ENCODE data around the gene SBF1. TPM values are rescaled to one million over a fixed set of nuclear protein-coding genes. Genes with fewer than 3 reads are reported as not detected.

Gene SBF1
- total and polyA plus RNA-seq, 4 donors = 8.3 to 37.6 (median 16.4) TPM

- Histone ChIP-seq H3K9ac (ENCODE audit: low read depth in 1 of 2, low read length in 2 of 2) (no peak overlapping the region), H3K4me3 (ENCODE audit: low read depth in 1 of 3, low read length in 3 of 3) (no peak overlapping the region), H3K27ac (ENCODE audit: low read depth in 1 of 2, low read length in 2 of 2) (no peak overlapping the region), H3K27me3 (ENCODE audit: control insufficient read depth in 4 of 4, insufficient read depth in 4 of 4, low read length in 3 of 4) (no peaks in the 10 kb centered on the region), H3K36me3 (ENCODE audit: control insufficient read depth in 4 of 4, insufficient read depth in 3 of 4, low read depth in 1 of 4, low read length in 3 of 4) (peaks cover 10 to 59% (median 34%) of the 10 kb centered on the region in 4 donors), H3K4me1 (ENCODE audit: control insufficient read depth in 4 of 4, insufficient read depth in 4 of 4, low read length in 3 of 4) (peaks cover 0 to 3% (median 0%) of the 10 kb centered on the region in 4 donors), H3K9me3 (ENCODE audit: control insufficient read depth in 4 of 4, low read length in 3 of 4) (no peaks in the 10 kb centered on the region)
- no peak for TF ChIP-seq FOXA2 (IDR thresholded peaks at IDR 0.05)
- no peak for TF ChIP-seq FOXA1 (IDR thresholded peaks at IDR 0.05)
- no peak for TF ChIP-seq YY1 (IDR thresholded peaks at IDR 0.05)
- no peak for TF ChIP-seq RAD21 (IDR thresholded peaks at IDR 0.05)
- no peak for TF ChIP-seq ZBTB33 (IDR thresholded peaks at IDR 0.05)
- TF ChIP-seq NR2F2 (IDR thresholded peaks at IDR 0.05) = no peak
- TF ChIP-seq JUND (IDR thresholded peaks at IDR 0.05) = no peak
- DNase-seq (ENCODE audit: low spot score) = no peak
- WGBS = 90% methylated on average over 26 of the region's 26 CpGs
These were observed 34.1 kb downstream of the SBF1 start for GRCh38 chr22:50440544-50441249.

- Histone ChIP-seq H3K27me3 (ENCODE audit: control insufficient read depth in 4 of 4, insufficient read depth in 4 of 4, low read length in 3 of 4) (no peaks in the 10 kb centered on the region), H3K36me3 (ENCODE audit: control insufficient read depth in 4 of 4, insufficient read depth in 3 of 4, low read depth in 1 of 4, low read length in 3 of 4) (peaks cover 10 to 67% (median 38%) of the 10 kb centered on the region in 4 donors), H3K27ac (ENCODE audit: low read depth in 1 of 2, low read length in 2 of 2) (no peak overlapping the region), H3K9ac (ENCODE audit: low read depth in 1 of 2, low read length in 2 of 2) (no peak overlapping the region), H3K9me3 (ENCODE audit: control insufficient read depth in 4 of 4, low read length in 3 of 4) (no peaks in the 10 kb centered on the region), H3K4me1 (ENCODE audit: control insufficient read depth in 4 of 4, insufficient read depth in 4 of 4, low read length in 3 of 4) (peaks cover 0 to 3% (median 0%) of the 10 kb centered on the region in 4 donors), H3K4me3 (ENCODE audit: low read depth in 1 of 3, low read length in 3 of 3) (no peak overlapping the region)
- WGBS = 88% methylated on average over 10 of the region's 10 CpGs
- no peak for DNase-seq (ENCODE audit: low spot score)
- TF ChIP-seq RXRA (IDR thresholded peaks at IDR 0.05) = no peak
- no peak for TF ChIP-seq RAD21 (IDR thresholded peaks at IDR 0.05)
- TF ChIP-seq FOXA2 (IDR thresholded peaks at IDR 0.05) = no peak
- TF ChIP-seq CTCF (IDR thresholded peaks at IDR 0.05; ENCODE audit: low read depth, low read length, missing input control) = no peak
- no peak for TF ChIP-seq FOXA1 (IDR thresholded peaks at IDR 0.05)
- no peak for TF ChIP-seq SP1 (IDR thresholded peaks at IDR 0.05)
- TF ChIP-seq GABPA (IDR thresholded peaks at IDR 0.05 in 1 of 2, conservative IDR thresholded peaks at IDR 0.05 in 1 of 2) = no peak
- no peak for TF ChIP-seq ATF3 (IDR thresholded peaks at IDR 0.05)
- no peak for TF ChIP-seq YY1 (IDR thresholded peaks at IDR 0.05)
- TF ChIP-seq HNF4G (IDR thresholded peaks at IDR 0.05) = no peak
- no peak for TF ChIP-seq REST (IDR thresholded peaks at IDR 0.05)
- TF ChIP-seq HNF4A (conservative IDR thresholded peaks at IDR 0.05) = no peak
- no peak for TF ChIP-seq JUND (IDR thresholded peaks at IDR 0.05)
- no peak for TF ChIP-seq MAX (IDR thresholded peaks at IDR 0.05)
- TF ChIP-seq NR2F2 (IDR thresholded peaks at IDR 0.05) = no peak
- no peak for TF ChIP-seq ZBTB33 (IDR thresholded peaks at IDR 0.05)
- no peak for TF ChIP-seq EGR1 (IDR thresholded peaks at IDR 0.05; ENCODE audit: low read depth in 2 of 2)
- no peak for TF ChIP-seq TAF1 (conservative IDR thresholded peaks at IDR 0.05)
These were observed 34.9 kb downstream of the SBF1 start for GRCh38 chr22:50439871-50440331.
